Left renal cortex interstitium (tissue), 4 donors: ENCODE data around the gene PEPD. TPM values are rescaled to one million over a fixed set of nuclear protein-coding genes. Genes with fewer than 3 reads are reported as not detected.

ENCODE experiments used
- DNase-seq, 4 donors: peaks; one replicate each; pipeline ENCODE4 v3.0.0-alpha.2; 2013; ENCODE audit warnings: low read depth in 4 of 4, low spot score in 2 of 4, missing footprints in 1 of 4
- polyA plus RNA-seq, 4 donors: library from polyadenylated mRNA; unstranded; fragments of 120-200 nt; gene quantifications; one replicate each; pipeline ENCODE4 v1.2.1, GENCODE V29; 2013; ENCODE audit not compliant: insufficient read length in 4 of 4

Gene PEPD
- polyA plus RNA-seq, 4 donors, result 99.6 to 124 (median 108) TPM

GRCh38 chr19:33461256-33462111 lies 60.1 kb downstream of the PEPD start:
- DNase-seq, result no peak

DNA sequence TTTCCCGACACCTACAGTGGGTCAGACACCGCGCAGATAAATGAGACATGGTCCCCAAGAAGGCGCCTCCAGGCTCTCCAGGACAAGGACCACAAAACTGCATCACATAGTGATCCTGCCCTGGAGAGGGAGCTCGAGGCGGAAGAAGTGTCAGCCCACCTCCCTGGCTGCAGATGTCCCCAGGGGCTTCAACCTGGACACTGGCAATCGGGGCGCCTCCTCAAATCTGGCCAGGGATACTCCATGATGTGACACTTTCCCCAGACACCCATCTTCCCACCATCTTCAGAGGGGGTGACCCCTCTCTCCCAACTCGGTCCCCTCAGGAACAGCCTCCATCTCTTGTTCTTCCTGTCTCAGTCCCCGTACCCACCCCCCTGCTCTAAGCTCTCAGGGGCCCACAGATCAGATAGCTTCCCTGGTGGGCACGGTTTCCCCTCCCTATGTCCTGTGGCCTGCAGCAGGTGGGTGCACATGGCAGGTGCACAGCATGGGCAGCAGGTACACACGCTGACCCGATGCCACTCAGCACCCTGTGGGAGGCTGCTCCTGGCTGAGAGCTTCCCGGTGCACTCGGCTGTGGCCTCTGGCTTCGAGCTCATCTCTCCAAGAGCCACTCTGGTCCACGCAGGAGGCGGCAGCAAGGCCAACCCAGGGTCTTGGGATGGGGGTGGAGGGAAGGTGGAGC lies 61.2 kb downstream of the PEPD start:
- no peak for DNase-seq

DNA sequence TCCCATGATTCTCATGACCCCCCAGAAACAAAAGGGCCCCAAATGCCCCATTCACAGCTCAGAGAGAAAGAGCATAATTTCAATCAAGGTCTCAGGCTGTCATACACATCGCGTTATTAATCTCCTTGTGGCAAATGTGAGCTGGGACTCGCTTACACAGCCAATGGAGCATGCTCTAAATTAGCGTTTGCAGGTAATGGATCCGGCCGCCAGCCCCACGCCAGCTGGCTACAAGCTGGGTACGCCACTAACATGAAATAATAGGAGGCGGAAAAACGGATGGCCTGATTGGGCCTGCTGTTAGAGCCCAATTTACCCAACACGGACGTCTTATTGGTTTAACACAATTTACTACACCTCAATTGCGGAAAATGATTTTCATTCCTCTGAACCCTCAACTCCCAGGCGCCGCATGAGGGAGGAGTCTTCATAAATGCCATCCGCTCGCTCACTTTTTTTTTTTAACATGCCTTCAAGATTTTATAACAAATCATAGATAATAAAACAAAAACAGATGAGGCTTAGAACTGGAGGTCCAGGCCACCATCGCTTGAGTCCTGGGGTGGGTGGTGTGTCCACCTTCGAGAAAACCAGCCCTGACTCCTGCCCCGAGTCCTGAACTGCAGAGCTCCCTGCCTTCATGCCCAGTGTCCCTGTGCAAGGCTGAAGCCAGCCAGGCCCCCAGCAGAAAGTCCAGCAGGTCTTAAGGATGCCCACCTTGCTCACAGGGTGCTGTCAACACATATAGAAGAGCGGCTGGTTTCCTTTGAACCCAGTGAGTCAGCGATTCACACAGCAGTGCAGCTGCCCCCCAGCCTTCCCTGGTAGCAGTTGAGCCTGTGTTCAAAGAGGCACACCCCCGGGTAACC lies 62.1 kb downstream of the PEPD start:
- DNase-seq, result no peak

DNA sequence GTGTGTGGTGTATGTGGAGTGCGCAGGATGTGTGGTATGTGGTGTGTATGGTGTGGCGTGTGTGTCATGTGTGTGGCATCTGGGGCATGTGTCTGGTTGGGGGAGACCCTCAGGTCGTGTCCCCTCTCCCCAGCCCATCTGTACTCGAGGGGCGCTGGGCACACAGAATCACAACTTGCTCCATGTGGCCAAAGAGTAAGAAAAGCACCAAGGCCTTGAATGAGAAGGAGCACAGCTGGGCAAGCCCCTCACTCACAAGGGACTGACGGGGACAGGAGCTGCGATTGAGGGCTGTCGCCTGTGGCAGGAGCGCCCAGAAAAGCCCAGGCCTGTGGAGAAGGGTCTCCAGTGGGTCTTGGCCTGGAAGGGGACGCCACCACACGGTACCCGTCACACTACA lies 62.8 kb downstream of the PEPD start:
- DNase-seq, result no peak

DNA sequence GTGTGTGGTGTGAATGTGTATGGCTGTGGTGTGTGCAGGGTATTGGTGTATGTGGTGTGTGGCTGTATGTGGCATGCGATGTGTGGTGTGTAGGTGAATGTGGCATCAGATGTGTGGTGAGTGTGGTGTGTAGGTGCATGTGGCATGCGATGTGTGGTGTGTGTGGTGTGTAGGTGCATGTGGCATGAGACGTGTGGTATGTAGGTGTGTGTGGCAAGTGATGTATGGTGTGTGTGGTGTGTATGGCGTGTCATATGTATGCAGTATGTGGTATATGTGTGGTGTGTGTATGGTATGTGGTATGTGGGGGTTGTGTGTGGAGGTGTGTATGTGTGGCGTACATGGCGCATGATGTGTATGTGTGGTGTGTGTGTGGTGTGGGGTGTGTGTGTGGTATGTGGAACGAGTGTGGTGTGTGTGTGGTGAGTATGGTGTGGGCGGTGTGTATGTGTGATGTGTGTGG lies 63.4 kb downstream of the PEPD start:
- no peak for DNase-seq

DNA sequence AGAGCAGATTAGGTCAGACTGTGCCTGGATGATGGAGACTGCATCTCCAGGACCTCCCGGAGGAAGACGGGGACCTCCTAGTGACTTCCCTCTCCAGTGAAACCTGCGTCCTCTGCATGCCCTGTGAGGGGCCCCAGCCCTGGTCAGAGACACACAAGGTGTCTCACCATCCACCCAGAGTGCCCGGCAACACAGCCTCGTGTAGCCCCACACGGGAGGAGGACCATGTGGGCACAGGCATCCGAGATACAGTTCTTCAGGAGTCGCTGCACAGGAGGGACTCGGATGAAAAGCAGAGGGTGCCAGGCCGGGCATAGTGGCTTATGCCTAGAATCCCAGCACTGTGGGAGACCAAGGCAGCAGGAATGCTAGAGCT lies 64.8 kb downstream of the PEPD start:
- no peak for DNase-seq

DNA sequence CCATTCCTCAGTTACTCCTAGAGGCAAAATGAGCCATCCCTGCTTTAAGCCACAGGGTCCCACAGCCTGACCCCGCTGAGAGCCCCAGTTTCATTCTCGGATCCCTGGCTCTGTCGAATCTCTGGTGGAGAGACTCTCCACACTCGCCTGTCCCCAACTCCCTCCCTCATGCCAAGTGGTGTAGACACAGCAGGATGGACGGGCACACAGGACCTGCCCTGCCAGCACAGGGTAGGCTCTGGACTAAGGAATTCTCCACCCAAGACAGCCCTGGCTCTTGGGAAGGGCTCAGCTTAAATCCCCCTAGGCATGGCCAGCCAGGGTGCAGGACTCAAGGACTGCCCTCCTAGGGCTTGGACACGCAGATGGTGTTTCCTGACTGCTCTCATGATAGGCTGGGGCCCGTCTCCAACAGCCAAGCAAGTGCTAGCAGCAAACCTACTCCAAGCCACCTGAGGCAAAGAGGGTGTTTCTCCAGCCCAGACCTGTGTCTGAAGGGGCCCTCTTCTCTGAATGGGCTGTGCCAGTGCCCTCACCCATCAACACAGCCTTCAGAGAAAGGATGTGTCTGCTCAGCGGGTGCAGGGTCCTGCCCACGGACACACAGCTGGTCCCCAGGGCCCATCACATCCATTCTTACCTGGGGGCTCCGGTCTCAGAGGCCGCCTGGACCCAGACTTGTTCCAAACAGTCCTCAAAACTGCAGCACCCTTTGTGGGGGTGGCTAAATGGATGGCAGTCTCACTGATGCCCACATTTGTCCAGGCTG lies 65.3 kb downstream of the PEPD start:
- no peak for DNase-seq

- DNase-seq, result no peak
Observed at GRCh38 chr19:33453265-33453664, 68.3 kb downstream of the PEPD start.

DNA sequence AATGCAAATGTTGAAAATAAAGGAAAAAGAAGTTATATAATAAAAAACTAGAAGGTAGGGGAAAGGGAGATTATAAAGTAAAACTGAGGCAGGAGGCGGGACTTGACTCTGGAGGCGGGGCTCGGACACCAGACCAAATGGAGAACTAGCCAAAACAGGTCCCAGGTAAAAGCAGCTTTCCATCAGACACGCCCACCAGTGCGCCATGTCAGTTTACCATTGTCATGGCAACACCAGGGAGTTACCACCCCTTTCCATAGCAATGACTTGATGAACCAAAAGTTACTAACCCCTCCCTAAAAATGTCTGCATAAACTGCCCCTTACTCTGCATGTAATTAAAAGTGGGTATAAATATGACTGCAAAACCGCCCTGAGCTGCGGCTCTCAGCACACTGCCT lies 70.9 kb downstream of the PEPD start:
- DNase-seq, result no peak

GRCh38 chr19:33449799-33450198 lies 71.8 kb downstream of the PEPD start:
- DNase-seq, result no peak

DNA sequence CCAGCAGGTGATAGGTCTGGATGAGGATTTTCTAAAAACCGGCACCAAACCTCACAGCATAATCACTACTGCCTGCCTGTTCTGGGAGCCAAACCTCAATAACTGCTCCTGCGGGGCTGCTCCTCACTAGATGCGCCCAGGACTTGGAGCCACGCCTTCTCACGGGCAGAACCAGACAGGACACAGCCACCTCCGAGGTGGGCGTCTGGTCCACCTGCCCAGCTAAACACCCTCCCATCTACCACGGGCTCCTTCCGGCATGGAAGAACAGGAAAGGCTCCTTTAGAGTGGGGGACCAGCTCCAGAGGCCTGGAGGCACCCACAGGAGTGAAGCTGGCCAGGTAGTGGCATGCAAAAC lies 73.5 kb downstream of the PEPD start:
- DNase-seq, result no peak

GRCh38 chr19:33447336-33448158 lies 74.0 kb downstream of the PEPD start:
- DNase-seq, result no peak

GRCh38 chr19:33446330-33447293 lies 75.0 kb downstream of the PEPD start:
- DNase-seq, result no peak

DNA sequence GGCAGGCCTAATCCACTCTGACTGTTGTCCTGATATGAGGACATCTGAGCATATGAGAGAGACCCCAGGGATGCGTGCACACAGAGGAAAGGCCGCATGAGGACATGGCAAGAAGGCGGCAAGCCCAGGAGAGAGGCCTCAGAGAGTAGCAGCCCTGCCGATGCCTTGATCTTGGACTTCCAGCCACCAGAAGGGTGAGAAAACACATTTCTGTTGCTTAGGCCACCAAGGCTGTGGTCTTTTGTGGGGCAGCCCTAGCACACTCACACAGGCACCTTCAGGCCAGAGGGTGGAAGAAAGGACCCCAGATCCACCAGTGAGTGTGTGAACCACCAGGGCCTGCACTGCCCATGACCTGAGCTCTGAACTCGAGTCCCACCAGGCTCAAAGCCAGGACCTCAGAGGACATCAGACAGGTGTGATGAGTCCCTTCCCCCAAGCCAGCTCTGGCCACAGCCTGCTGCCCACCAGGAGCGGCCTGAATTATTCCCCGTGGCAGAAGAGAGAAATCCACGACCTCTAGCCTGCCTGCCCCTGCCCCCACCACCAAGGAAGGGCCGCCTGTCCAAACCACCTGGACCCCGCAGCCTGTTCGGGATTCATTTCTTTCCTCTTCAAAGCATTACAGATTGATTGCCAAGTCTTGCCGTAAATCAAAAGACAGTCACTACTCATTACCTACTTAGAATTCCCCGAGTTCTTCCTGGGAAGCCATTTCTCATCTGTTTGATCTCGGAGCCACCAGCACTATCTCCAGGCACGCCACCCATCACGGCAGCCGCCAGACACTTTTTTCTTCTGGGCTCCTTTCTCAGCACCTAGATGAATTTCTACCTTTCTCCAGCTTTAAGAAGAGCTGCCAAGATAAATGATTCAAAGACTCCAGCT lies 75.9 kb downstream of the PEPD start:
- no peak for DNase-seq

GRCh38 chr19:33444562-33445441 lies 76.8 kb downstream of the PEPD start:
- no peak for DNase-seq
